GM19463 (cell line): ENCODE results near the gene NUDT22.

ENCODE experiments used
- ATAC-seq: cut with Tn5 transposase; IDR thresholded peaks from one replicate; pipeline ENCODE4 v1.9.1; 2021; ENCODE audit warnings: mild to moderate bottlenecking, moderate library complexity; ENCODE audit not compliant: unreplicated experiment

NUDT22 gene, protein sequence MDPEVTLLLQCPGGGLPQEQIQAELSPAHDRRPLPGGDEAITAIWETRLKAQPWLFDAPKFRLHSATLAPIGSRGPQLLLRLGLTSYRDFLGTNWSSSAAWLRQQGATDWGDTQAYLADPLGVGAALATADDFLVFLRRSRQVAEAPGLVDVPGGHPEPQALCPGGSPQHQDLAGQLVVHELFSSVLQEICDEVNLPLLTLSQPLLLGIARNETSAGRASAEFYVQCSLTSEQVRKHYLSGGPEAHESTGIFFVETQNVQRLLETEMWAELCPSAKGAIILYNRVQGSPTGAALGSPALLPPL

DNA sequence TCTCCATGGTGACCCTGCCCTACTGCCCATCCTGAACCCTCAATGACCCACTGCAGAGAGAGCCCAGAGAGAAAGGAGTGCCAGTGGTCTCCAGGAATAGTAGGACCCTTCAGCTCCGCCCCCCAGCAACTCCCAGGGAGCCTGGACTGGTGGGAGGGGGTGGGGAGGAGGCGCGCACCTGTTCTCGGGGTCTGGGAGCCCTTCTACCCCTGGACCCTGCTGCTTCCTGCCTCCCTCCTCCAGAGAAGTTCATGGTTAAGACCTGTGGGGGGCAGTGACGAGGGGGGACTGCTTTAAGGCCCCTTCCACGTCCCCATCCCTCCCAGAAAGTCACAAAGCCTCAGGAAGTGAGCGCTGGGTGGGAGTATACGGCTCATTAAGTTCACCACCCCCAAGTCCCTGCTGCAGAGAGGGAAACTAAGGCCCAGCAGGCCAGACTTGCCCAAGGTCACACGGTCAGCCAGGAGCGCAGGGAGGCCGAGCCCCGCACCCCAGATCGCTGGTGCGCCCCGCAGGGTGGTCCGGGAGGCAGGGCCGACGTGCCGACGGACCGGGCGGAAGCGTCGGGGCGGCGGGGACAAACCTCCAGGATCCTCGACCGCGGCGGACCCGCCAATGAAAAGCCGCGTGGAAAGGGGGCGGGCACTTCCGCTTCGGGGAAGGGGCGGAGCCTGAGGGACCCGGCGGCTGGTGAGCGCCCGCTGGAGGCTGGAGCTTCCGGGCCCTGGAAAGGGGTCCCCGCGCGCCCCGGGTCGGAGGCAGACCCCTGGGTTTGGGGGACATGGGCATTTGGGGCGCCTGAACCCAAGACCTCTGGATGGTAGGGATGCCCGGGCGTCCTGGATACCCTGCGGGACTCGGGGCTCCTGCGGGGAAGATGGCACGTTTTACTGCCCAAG, at the start of gene NUDT22, which contains the start of gene TRPT1:
Gene NUDT22 (plus strand): TSS at position 667 of the 899 bp plus-strand sequence. CDS start 379 bp downstream, outside the sequence.
Gene TRPT1 (minus strand): TSS at position 579 of the 899 bp plus-strand sequence. CDS start 326 bp downstream, at position 253.
- ATAC-seq: peak; percentile 53

DNA sequence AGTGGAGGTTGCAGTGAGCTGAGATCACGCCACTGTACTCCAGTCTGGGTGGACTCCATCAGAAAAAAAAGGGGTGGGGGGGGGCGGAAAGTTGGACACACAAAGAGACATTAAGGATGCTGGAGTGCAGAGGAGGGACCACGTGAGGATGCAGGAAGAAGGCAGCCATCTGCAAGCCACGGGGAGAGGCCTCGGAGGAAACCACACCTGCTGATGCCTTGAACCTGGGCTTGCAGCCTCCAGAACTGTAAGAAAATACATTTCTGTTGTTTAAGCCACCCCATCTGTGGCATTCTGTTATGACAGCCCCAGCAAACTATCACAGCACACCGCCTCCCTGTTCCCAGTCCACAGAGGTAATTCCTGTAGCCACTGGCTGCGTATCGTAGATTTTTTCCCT, 49.3 kb upstream of the NUDT22 start:
- ATAC-seq: no peak

DNA sequence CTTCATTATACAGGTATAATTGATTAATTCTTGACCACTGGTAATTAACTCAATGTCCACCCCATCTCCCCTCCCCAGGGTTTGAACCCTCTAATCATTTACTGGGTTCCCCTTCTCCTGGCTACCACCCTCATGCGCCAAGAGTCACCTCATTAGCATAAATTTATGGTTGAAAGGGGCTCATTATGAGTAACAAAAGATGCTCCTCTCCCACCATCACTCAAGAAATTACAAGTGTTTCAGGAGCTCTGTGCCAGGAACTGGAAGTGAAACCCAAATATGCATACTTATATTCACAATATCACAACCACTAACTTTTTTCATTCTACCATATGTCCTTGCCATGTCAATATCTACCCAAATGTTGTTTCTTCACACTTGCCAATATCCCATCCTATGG, 47.9 kb upstream of the NUDT22 start:
- ATAC-seq: no peak

GRCh38 chr11:64178951-64179639, 47.0 kb upstream of the NUDT22 start:
- no peak for ATAC-seq

DNA sequence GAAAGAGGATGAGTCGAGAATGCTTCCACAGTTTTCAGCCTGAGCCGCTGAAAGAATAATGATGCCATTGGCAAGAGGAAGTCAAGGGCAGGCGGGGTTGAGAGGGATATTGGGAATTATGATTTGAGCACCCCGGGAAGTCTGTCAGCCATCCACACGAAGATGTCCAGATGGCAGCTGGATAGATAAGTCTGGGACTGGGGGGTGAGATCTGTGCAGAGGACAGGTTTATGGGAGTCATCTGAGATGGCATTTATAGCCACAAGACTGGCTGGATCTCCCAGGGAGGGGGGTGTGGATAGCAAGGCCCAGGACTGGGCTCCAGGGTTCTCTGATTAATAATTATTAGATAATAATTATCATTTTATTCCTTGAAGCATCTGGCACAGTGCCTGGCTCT, 45.2 kb upstream of the NUDT22 start:
- ATAC-seq: no peak

- no peak for ATAC-seq
Measured at GRCh38 chr11:64181506-64182411, 44.3 kb upstream of the NUDT22 start.

GRCh38 chr11:64183890-64184289, 42.2 kb upstream of the NUDT22 start:
- ATAC-seq: no peak

GRCh38 chr11:64185175-64185692, 40.8 kb upstream of the NUDT22 start:
- peak; percentile 10 for ATAC-seq

- ATAC-seq: peak; percentile 80
Measured at GRCh38 chr11:64185693-64186491, 40.2 kb upstream of the NUDT22 start, which contains the start of gene STIP1. Gene STIP1 (plus strand): TSS chr11:64186171. CDS start chr11:64186262, 91 bp downstream.

DNA sequence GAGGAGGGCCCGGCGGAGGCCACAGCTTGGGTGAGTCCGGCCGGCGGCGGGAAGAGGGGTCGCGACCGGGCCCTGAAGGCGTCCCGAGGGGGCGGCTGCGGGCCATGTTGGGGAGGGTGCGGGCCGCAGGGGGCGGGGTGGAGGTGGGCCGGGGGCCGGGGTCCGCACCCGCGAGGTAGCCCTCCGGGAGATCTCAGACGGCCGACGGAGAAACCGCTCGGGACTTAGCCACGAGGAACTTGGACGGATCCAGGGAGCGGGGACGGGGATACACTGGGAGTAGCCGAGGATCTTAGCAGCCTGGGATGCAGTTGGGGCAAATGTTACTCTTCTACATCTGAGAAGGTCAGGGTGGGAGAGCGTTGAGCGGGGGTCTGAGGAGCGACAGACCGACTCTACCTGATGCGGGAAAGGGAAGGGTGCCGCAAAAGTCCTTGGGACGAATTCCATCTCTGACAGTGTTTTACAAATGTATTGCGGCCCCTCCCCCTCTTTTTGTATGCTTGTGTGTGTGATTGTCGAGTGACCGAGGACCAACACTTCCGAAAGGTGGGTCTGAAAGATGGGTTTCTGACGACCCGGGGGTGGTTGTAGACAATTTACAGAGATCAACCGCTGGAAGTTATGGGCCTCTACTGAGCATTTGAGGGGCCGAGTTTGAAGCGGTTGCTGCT, 39.4 kb upstream of the NUDT22 start:
- ATAC-seq: no peak

DNA sequence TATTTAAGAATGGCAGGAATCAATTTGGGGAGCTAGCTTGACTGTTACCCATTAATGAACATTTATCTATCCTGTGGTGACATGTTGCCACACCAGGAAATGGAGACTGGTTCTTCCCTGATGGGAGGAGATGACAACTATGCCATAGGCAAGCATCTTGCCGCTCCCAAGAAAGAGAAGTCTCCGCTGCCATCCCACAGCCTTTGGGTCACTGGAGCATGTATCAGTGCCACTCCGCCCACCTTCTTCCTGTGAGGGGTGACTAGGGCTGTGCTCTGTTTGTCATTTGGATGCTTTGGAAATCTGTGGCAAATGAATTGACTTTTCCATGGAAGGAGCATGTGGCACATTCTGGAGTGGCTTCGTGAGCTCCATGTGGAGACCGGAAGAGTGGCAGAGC, 33.6 kb upstream of the NUDT22 start:
- no peak for ATAC-seq

GRCh38 chr11:64196626-64197025, 29.4 kb upstream of the NUDT22 start:
- no peak for ATAC-seq

DNA sequence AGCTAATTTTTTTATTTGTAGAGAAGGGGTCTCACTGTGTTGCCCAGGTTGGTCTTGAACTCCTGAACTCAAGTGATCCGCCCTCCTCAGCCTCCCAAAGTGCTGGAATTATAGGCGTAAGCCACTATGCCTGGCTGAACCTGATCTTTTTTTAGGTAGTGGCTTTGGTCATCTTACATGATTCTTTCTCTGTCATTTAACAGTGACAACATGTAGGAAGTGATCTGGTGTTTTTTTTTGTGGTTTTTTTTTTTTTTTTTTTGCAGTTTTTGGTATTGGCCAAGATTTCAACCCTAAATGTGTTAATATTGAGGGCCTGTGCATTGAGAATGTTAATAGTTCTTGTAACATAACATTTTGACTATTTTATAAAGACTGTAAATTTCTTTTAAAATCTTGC, 27.6 kb upstream of the NUDT22 start:
- ATAC-seq: no peak

DNA sequence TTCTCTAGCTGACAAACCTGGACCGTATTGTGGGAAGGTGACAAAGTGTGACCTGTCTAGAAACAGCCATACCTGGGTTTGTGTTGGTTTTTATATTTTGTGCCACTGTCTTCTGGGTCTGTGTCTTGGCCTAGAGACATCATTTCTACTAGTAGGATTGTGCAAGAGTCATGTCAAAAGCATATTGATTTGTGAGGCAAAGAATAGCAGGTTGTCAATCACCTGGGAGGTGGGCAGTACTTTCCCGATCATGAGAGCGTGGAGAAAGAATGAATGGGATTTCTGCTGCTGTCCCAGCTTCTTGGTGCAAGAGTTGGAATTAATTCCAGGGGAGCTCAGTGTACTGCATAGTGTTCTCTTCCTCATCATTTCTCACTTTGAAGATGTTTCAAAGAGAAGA, 24.5 kb upstream of the NUDT22 start:
- ATAC-seq: no peak

DNA sequence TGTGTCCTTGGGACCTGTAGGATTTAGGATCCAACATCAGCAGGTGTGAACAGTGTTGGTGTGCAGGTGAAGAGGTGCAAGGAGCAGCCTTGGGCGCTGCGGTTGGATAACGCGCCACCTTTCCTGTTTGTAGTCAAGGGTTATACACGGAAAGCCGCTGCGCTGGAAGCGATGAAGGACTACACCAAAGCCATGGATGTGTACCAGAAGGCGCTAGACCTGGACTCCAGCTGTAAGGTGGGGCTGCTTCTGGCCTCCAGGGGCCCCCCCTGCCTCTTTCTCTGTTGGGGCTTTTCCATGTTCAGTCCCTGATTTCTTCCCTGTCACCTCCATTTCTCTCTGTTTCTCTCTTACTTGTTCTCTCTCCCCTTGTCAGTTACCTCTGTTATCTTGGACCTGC, 23.1 kb upstream of the NUDT22 start:
- ATAC-seq: no peak

- no peak for ATAC-seq
Measured at GRCh38 chr11:64203421-64204079, 22.5 kb upstream of the NUDT22 start.

GRCh38 chr11:64204080-64204440, 22.0 kb upstream of the NUDT22 start:
- ATAC-seq: no peak

DNA sequence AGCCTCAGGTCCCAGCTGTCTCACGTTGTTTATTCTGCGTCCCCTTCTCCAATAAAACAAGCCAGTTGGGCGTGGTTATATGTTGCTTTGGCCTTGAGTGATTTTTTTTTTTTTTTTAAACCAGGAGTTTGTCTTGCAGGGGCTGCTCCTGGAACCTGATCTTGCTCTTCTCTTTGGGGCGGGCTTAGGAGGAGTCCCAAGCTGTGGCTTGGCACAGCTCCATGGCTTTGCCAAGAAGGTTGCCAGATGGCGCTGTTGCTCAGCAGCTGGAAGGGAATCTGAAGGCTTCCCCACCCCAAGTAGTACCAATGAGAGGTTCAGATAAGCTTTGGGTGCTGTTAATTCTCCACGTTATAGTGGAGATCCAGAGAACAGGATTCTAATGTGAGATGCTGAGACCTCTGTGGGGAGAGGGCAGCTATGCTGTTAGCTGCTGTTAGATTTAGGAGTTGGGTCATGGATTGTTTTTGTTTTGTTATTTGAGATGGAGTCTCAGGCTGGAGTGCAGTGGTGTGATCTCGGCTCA, 21.5 kb upstream of the NUDT22 start:
- ATAC-seq: no peak
